NCI-H748 (cell line): ENCODE measurements around the gene SEMA3E.

Experiments
- DNase-seq: peaks from one replicate; lab custom pipeline; 2025; ENCODE audit not compliant: unreplicated experiment; lab: John Stamatoyannopoulos, UW

The SEMA3E gene

GRCh38 chr7:83366629-83367028 is 282.3 kb downstream of the SEMA3E start:
- DNase-seq: peak; percentile 21

GRCh38 chr7:83365746-83366145 is 283.2 kb downstream of the SEMA3E start:
- DNase-seq: no peak

GRCh38 chr7:83362871-83363550 is 285.9 kb downstream of the SEMA3E start:
- peak; percentile 50 for DNase-seq

- no peak for DNase-seq
These were observed 289.8 kb downstream of the SEMA3E start for GRCh38 chr7:83359108-83359507.

GRCh38 chr7:83355143-83355542 is 293.8 kb downstream of the SEMA3E start:
- no peak for DNase-seq

GRCh38 chr7:83347945-83348444 is 300.9 kb downstream of the SEMA3E start:
- no peak for DNase-seq

GRCh38 chr7:83339907-83340306 is 309.0 kb downstream of the SEMA3E start:
- peak; percentile 48 for DNase-seq

- no peak for DNase-seq
These were observed 310.5 kb downstream of the SEMA3E start for GRCh38 chr7:83338277-83338950.

GRCh38 chr7:83337050-83337449 is 311.9 kb downstream of the SEMA3E start:
- DNase-seq: no peak

GRCh38 chr7:83326223-83326622 is 322.7 kb downstream of the SEMA3E start:
- DNase-seq: no peak

GRCh38 chr7:83325083-83325482 is 323.9 kb downstream of the SEMA3E start:
- no peak for DNase-seq

GRCh38 chr7:83324596-83324995 is 324.3 kb downstream of the SEMA3E start:
- no peak for DNase-seq

- DNase-seq: no peak
These were observed 327.9 kb downstream of the SEMA3E start for GRCh38 chr7:83321011-83321410.

- no peak for DNase-seq
These were observed 335.0 kb downstream of the SEMA3E start for GRCh38 chr7:83313931-83314330.
